Transverse colon (tissue), 4 donors: ENCODE results near the gene MUC6. TPM values are rescaled to one million over a fixed set of nuclear protein-coding genes. Genes with fewer than 3 reads are reported as not detected.

ENCODE experiments used
- DNase-seq: peaks from one replicate; pipeline ENCODE4 v3.0.0-alpha.2; 2019
- H3K27ac ChIP-seq, 4 donors: fragments of 200-600 bp; sonication (generic); 2 replicates each; pipeline ENCODE4 v1.5.1; 2016 to 2018; ENCODE audit warnings: inconsistent platforms in 4 of 4
- H3K27me3 ChIP-seq: fragments of 200-600 bp; sonication (generic); 2 replicates; pipeline ENCODE4 v1.5.1; 2017; ENCODE audit warnings: inconsistent platforms
- H3K36me3 ChIP-seq, 4 donors: fragments of 200-600 bp; sonication (generic); 2 replicates each; pipeline ENCODE4 v1.5.1; 2017 to 2019; ENCODE audit warnings: inconsistent platforms in 4 of 4
- H3K4me1 ChIP-seq, 4 donors: fragments of 200-600 bp; sonication (generic); 2 replicates each; pipeline ENCODE4 v1.5.1; 2017 to 2020; ENCODE audit warnings: inconsistent platforms in 4 of 4
- H3K4me3 ChIP-seq, 4 donors: fragments of 200-600 bp; sonication (generic); 1 replicate in 1 of 4; 2 replicates in 3 of 4; pipeline versions ENCODE4 v1.5.1 to v1.6.1; 2017 to 2019; ENCODE audit warnings: inconsistent platforms in 4 of 4
- H3K9me3 ChIP-seq, 2 donors: fragments of 200-600 bp; sonication (generic); 2 replicates each; pipeline ENCODE4 v1.5.1; 2017 to 2019; ENCODE audit warnings: inconsistent platforms in 2 of 2
- CTCF ChIP-seq, 5 experiments: fragments of 200-600 bp in 3 of 5; fragments of 450-650 bp in 2 of 5; sonication (generic) in 3 of 5; IDR thresholded peaks; 1 replicate in 2 of 5; 2 replicates in 3 of 5; pipeline ENCODE4 v1.5.1; 2016 to 2017; ENCODE audit warnings: antibody characterized with exemption in 5 of 5, inconsistent platforms in 3 of 5, mild to moderate bottlenecking in 2 of 5, moderate library complexity in 1 of 5
- EP300 ChIP-seq: sonication (generic); formaldehyde crosslinking; IDR thresholded peaks from one replicate; pipeline ENCODE4 v1.6.1; 2017; ENCODE audit warnings: antibody characterized with exemption, low read depth
- POLR2A ChIP-seq: fragments of 450-650 bp; IDR thresholded peaks from one replicate; pipeline ENCODE4 v1.6.1; 2016; ENCODE audit warnings: antibody characterized with exemption, mild to moderate bottlenecking, moderate library complexity
- POLR2AphosphoS5 ChIP-seq, 3 donors: sonication (generic); formaldehyde crosslinking; IDR thresholded peaks; one replicate each; pipeline ENCODE4 v1.6.1; 2016; ENCODE audit warnings: antibody characterized with exemption in 3 of 3
- WGBS, 2 donors: methylation state at CpG; one replicate each; pipeline ENCODE4 v1.1.5; 2018; ENCODE audit warnings: low coverage in 1 of 2; 5-methylcytosine and 5-hydroxymethylcytosine counted together
- in situ Hi-C, 4 donors: fragments of 200-750 bp; cut with MboI; loops; one replicate each; pipeline versions ENCODE4 v1.15.0 to v1.15.1; 2017; ENCODE audit warnings: low sequenced_read_pairs in 3 of 4, low pct_ligation_motif_present in 1 of 4, low pct_unique_long_range_greater_than_20kb in 1 of 4
- intact Hi-C: fragments of 100-400 bp; cut with DNase I; formaldehyde crosslinking; loops from one replicate; pipeline ENCODE4 v1.15.1; 2023; ENCODE audit warnings: low total_unique reads
- total RNA-seq, 4 donors: library from RNA; depleted of rRNA; stranded (reverse); fragments of >200 nt; gene quantifications; one replicate each; pipeline ENCODE4 v1.1.0, GENCODE V29; 2016

MUC6 gene
- total RNA-seq, 4 donors from 2014 or later: not detected

- Histone ChIP-seq H3K36me3 (no peaks in the 10 kb centered on the region), H3K27me3 (peaks cover 53% of the 10 kb centered on the region), H3K9me3 (no peaks in the 10 kb centered on the region), H3K27ac (no peak overlapping the region), H3K4me3 (no peak overlapping the region), H3K4me1 (peaks cover 0 to 5% (median 2%) of the 10 kb centered on the region in 4 donors)
- TF ChIP-seq POLR2A (no peak), POLR2AphosphoS5 (IDR thresholded peaks at IDR 0.05) (no peak), CTCF (IDR thresholded peaks at IDR 0.05) (no peak), EP300 (no peak)
- no peak for DNase-seq
- WGBS, 2 donors: 86% methylated on average over 8 of the region's 10 CpGs; no CpG with 5 or more reads in 1 of the 2 donors
- in situ Hi-C loops: loop anchor here in 3 of 4 donors (25.0 kb wide), 2 partner anchors 126 to 176 kb away; partner anchors contain the start of gene CHID1 (in 1 of the 3)
- intact Hi-C loops: no loop called here
Observed at GRCh38 chr11:1038361-1038760, 1.8 kb upstream of the MUC6 start.

- H3K36me3 ChIP-seq: no peaks in the 10 kb centered on the region
- intact Hi-C loops: no loop called here
- H3K4me3 ChIP-seq: no peak overlapping the region
- peaks cover 45% of the 10 kb centered on the region for H3K27me3 ChIP-seq
- no peaks in the 10 kb centered on the region for H3K9me3 ChIP-seq
- H3K27ac ChIP-seq: no peak overlapping the region
- WGBS, 2 donors: 60 to 62% methylated on average over 3 to 21 of the region's 26 CpGs
- TF ChIP-seq CTCF (IDR thresholded peaks at IDR 0.05) (no peak), EP300 (no peak), POLR2AphosphoS5 (IDR thresholded peaks at IDR 0.05) (no peak), POLR2A (no peak)
- in situ Hi-C loops: loop anchor here in 3 of 4 donors (25.0 kb wide), 2 partner anchors 125 to 175 kb away; partner anchors contain the start of gene CHID1 (in 1 of the 3)
- DNase-seq: no peak
- peaks cover 0 to 5% (median 2%) of the 10 kb centered on the region in 4 donors for H3K4me1 ChIP-seq
Observed at GRCh38 chr11:1037506-1038055, 1.1 kb upstream of the MUC6 start.

- Histone ChIP-seq H3K4me3 (no peak overlapping the region), H3K27ac (no peak overlapping the region)
Observed at GRCh38 chr11:1036931-1037330, 413 bp upstream of the MUC6 start.

More at GRCh38 chr11:1036931-1037330, 413 bp upstream of the MUC6 start:
- intact Hi-C loops (no loop called here), in situ Hi-C loops (loop anchor here in 3 of 4 donors (25.0 kb wide), 2 partner anchors 125 to 175 kb away; partner anchors contain the start of gene CHID1 (in 1 of the 3))
- Histone ChIP-seq H3K36me3 (no peaks in the 10 kb centered on the region), H3K4me1 (peaks cover 0 to 3% (median 1%) of the 10 kb centered on the region in 4 donors), H3K9me3 (no peaks in the 10 kb centered on the region), H3K27me3 (peaks cover 39% of the 10 kb centered on the region)
- TF ChIP-seq POLR2AphosphoS5 (IDR thresholded peaks at IDR 0.05): no peak
- no peak for TF ChIP-seq CTCF (IDR thresholded peaks at IDR 0.05)
- TF ChIP-seq EP300: no peak
- no peak for TF ChIP-seq POLR2A
- DNase-seq: no peak
- 54% methylated on average over 13 of the region's 13 CpGs; no CpG with 5 or more reads in 1 of the 2 donors for WGBS, 2 donors
